HG03060 (cell line): Measurements from ENCODE around the gene CEP78.

Experiments
- ATAC-seq: cut with Tn5 transposase; IDR thresholded peaks from one replicate; pipeline ENCODE4 v1.9.1; 2021; ENCODE audit warnings: low read depth, moderate number of reproducible peaks; ENCODE audit not compliant: unreplicated experiment

Gene CEP78

DNA sequence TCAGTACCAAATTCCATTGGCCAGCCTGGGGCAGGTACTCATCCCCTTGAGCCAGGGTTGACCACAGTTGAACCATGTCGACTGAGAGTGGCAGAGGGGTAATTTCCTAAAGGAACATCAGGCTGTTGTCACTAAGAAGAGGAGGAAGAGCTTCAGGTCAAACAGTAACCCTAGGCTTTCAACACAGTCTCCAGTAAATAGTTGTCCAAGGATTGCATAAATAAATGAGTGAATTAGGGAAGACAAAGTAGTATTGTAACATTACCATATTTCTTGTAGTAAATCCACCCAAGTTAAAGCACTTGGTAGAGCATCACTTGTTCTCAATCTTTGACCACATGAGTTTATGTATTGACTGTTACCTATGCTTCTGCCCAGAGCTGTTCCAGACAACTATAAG, 68.5 kb downstream of the CEP78 start:
- ATAC-seq, result no peak

DNA sequence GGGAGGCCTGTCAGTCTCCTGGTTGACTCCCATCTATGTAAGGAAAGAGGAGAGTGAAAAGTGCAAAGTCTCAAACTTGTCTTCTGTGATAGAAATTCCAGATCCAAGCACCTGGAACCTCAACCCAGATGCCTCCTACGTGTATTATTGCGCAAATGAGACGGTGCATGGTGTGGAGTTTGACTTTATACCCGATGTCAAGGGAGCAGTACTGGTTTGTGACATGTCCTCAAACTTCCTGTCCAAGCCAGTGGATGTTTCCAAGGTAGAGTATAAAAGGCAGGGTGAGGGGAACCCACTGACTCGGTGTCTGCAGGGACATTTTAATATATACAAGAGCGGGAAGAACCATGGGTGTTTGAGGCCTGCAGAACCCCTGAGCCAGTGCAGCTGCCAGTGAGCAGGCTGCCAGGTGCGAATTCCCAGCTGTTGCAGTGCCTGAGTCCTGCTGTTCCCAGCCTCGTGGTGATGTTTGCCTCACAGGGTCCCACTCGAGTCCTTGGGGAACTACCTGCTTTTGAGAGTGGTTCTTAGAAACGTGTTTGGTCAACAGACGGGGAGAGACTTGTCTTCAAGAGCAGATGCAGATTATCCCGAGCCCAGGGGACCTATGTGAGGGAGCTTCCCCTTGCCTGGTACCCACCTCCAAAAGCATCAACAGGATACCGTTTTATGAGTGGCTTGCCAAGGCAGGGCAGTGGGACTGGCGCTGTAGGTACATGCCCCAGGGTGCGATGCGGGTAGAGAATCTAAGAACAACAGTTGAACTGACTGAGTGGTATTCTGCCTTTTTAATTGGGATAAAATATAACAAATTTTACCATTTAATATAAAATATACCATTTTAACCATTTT, 70.6 kb downstream of the CEP78 start:
- ATAC-seq, result no peak

DNA sequence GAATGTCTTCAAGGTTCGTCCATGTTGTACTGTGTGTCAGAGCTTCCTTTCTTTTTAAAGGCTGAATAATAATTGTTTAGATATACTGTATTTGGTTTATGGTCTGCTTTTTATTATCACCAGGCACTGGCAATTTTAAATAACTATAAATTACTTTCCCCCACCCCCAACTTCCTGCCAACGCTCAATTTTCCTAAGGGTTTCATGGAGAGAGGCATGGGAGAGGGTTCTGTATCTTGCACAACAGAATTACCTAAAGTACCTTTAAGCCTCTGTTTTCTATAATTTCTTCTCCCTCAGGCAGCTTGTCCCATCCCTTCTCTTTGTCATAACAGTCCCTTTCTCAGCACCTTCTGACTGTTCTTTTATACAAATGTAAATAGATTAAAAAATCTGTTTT, 71.5 kb downstream of the CEP78 start:
- ATAC-seq, result no peak

DNA sequence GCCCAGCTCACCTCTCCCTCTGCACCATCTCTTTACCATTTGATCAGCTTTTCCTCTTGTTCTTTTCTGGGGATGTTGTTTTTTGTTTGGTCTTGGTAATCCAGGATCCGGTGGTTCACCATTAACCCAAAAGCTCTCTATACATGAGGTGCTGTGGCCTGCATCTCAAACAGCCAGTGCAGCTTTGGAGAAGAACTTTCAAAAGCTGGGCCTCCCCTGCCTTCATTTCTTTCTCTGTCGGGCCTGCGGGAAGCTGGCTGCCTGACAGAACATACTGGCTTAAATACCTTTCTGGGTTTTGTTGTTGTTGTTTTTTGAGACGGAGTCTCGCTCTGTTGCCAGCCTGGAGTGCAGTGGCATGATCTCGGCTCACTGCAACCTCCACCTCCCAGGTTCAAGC, 73.2 kb downstream of the CEP78 start:
- no peak for ATAC-seq

DNA sequence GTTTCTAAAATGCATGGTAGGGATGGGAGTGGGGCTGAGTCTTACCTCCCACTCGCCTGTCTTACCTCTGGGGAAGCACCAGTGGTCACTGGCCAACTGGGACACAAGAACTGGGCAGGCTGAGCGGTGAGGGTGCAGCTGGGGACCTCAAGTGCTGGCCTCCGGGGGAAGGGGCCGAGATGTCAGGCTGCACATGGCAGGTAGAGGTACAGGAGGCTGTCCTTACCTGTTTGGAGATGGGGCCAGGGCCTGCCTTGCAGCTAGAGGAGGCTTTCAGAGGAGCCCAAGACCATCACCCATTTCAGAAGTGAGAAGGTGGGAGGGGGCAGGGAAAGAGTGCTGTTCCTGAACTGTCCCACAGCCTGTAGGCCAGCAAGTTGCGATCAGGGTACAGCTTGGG, 75.2 kb downstream of the CEP78 start:
- ATAC-seq, result no peak

DNA sequence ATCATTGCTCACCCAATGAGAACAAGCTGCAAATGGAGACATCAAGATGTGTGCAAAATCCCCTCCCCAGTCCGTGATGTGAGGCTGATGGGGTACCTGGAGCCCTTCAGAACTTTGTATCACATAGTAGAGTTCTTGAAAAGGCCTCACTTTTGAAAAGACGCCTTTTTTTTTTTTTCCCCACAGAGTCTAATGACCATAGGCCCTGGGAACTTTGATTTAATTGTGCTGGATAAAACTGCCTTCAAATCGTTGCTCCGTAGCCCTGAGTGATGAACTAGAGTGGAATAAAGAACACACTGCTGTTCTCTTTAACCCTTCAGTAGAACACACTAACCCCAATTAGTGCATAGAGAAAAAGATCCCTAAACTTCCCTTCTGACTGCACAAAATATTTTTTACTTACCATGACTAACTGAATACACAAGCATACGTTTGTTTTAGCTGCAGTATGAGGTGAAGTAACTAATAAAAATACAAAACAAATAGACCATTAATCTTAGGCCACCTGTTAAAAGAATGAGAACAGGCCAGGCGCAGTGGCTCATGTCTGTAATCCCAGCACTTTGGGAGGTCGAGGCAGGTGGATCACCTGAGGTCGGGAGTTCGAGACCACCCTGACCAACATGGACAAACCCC, 76.1 kb downstream of the CEP78 start:
- ATAC-seq, result no peak

DNA sequence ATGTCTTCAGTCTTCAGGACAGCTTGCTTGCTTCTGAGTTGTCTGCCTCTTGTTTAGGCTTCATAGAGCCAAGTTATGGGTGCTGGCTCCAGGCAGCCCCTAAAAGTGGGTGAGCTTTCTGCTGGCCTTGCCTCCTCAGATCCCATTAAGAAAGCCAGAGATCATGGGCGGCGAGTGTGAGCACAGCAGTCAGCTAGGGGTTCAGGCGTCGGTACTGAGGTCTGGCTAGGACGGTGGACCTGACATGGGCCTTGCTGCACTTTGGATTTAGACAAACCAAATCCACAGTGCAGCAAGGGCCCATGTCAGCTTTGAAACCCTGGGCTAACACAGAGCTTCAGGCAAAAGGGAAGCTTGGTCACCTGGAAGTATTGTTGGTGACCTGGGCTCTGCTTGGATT, 78.7 kb downstream of the CEP78 start:
- ATAC-seq, result no peak

DNA sequence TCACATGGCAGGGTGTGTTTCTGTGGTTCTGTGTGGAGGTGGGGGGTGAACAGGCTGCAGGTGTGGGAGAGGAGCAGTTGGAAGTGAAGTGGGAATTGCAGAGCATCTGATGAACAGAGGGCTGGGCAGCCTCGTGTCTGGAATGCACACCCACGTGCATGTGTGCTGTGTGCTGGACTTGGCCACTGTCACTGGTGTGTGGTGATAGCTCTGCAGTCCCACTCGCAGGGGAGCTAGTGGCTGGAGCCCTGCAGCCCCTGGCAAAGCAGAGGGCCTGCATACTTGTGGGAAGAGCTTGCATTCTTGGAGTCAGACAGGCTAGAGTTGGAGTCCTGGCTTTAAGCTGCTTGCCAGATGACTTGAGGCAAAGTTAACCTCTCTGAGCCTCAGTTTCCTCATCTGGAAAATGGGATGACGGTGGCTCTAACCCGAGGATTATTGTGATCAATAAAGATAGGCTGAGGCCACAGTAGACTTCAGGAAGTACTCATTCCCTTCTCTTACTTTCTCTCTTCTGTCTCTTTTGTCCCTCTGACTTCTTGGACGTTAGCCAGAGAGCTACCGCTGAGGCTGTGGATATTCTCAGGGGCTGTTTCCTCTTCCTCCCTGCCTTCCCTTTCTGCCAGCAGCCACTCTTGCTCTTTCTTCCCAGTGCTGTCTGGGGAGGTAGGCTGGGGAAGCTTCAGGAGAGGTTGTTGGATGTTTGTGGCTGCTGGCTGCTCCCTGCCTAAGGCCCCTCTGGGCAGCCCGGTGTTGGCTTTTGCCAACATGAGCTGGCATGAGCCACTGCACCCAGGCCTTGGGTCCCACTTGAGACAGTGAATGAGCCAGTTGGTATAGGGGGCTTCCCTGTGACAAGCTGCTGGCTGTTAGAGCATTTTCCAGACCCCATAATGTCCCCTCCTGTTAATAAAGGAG, 79.3 kb downstream of the CEP78 start:
- no peak for ATAC-seq

DNA sequence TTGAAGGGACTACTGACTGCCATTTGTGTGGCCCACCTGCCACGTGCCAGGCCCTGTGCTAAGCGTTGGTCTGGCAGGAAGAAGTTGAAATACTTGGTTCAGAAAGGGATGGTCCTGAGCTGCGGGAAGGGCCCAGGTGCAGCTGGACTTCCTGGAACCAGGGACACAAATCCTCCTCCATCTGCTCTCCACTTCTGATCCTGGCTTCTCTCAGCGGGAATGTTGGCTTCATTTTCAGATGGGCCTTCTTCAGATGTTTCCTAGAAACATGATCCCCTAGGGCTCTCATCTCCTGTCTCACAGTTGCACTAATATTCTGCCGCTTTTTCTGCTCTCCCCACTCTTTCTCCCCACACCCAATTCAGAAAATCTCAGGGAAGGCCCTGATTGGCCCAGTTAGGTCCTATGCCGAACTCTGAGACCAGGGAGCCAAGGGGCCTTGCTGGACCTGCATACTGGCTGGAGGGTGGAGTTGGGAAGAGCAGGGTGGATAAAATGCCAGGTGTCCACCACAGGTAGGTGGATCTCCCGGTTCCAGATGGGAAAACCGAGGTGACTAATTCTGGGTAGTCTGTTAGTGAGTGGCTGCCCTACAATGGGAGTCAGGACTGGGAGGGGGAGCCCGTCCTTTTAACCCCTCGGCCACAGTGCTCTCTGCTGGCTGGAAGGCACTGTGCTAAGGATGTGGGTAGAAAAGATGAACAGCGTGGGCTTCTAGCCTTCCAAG, 80.5 kb downstream of the CEP78 start:
- no peak for ATAC-seq

DNA sequence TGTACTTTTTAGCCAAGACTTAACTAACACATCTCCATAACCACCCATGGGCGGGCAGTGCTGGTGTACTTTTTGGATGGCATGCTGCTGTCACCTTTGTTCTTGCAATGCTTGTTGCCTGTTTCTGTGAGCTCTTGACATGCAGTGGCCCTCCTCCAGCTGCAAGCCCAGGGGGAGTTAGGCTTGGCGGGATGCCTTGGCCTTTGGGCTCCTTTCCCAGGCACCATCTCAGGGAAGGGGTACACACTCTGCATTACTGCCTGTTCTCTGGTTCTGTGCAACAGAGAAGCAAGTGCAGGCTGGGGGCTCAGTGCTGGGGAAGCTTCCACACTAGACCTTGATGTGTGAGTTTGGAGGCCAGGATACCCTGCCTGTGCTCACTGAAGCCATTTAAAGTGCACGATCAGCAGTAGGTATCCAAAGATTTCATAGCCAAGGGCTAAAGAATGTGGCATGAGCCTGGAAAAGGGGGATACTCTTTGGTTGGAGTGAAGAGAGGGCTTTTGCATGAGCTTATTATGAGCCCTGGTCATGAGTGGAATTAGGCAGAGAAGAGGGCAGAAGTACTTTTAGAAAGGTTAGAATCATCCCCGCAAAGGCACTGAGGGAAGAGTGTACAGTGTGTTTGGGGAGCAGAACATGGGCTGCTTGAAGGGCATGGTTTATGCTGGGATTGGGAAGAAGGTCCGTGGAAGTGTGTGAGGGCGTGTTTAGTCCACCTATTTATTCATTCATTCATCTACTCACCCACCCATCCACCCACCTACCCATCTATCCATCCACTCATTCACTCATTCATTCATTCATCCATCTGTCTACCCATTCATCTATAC, 83.5 kb downstream of the CEP78 start:
- ATAC-seq, result no peak

DNA sequence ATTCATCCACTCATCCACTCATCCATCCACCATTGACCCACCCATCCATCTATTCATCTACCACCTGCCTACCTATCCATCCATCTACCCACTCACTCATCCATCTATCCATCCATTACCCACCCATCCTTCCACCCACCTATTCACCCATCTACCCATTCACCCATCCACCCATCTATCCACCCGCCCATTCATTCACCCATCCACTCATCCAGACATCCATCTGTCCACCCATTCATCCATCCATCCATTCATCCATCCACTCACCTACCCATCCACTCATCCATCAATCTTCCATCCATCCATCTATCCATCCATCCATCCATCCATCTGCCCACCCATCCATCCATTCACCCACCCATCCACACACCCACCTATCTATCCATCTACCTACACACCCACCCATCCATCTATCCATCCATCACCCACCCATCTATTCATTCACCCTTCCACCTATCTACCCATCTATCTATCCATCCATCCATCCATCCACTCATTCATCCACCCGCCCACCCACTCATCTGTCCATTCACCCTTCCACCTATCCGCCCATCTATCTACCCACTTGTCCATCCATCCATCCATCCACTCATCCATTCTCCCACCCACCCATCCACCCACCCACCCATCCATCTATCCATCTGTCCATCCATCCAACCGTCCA, 84.3 kb downstream of the CEP78 start:
- no peak for ATAC-seq

DNA sequence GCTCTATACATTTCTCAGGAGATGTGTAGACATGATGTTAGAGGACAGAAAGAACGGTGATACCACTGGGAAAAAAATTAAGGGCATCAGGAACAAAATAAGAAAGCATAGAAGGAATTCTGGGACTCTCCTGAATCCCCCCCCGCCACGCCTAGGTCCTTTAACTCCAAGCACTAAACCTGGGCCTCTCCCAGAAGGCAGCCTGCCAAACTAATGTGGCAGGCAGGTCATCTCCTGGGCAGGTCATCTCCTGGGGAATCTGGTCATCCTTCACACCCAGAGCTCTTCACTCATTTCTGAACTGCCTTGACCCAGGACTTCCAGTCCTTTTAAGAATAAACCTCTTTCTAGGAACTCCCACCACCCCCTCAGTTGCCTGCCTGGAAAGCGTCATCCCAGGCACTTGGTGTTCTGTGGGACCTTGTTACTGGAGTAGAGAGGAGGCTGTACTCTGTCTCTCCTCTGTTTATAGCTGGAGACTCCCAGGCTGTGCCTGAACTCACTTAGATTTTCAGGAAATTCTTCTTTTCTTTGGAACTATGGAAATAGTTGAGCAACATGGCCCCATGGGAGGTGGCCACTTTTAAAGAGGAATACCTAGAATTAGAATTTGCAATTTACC, 85.1 kb downstream of the CEP78 start:
- ATAC-seq, result no peak

DNA sequence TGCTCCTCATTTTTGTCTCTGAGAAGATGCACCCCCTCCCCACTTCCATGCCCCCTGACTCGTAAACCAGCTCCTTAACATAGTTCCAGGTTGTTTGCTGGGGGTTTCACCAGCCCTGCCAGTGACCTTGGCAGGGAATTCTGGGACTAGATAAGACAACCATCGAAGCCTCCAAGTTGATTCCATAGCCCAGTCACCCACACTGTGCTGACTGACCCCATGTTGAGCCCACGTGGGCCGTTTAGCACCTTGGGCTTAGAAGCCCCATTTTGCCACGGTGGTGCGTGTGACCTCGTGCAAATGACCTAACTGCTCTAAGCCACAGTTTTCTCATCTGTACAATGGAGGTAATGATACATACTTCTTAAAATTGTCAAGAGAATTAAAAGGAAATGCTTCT, 85.6 kb downstream of the CEP78 start:
- no peak for ATAC-seq

DNA sequence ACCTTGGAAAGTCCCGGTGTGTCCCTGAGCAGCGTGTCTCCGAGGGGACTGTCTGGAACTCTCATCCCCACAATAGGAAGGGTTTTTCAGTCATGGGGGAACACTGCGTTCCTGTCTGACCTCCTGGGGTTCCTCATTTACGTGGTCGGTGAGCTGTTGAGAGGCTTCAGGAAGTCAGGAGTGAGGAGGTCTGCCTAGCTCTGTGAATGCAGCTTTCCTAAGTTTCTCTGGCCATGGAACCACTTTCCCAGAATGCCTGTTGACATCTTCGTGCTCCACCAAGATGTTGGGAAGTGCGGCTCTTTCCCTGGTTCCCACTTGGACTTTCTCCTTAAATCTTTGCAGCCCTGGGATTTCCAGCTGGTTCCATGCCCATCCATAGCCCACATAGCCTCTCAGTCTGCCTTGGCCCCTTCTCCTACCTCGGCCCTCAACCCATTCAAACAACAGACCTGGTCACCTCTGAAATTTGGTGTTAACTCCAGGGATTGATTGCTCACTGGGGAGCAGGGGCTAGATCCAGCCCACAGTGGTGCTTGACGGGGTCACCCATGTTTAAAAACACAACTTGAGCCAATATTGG, 88.3 kb downstream of the CEP78 start:
- no peak for ATAC-seq

DNA sequence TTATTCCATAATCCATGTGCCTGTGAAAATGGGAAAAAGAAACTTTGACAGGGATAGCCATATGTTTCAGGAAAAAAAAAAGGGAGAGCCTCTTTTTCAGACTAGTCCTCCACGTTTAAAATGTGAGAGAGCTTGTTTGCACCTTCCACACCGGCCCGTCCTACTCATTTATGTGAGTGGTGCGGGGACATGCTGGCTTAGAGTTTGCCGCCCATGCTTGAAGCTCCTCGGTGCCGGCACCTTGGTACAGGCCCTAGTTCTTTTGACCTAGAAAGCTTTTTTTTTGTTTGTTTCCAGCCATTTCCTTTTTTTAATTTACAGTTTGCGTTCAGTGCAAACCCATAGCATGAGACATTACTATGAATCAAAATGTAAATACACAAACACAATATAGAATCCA, 88.8 kb downstream of the CEP78 start:
- ATAC-seq, result no peak

DNA sequence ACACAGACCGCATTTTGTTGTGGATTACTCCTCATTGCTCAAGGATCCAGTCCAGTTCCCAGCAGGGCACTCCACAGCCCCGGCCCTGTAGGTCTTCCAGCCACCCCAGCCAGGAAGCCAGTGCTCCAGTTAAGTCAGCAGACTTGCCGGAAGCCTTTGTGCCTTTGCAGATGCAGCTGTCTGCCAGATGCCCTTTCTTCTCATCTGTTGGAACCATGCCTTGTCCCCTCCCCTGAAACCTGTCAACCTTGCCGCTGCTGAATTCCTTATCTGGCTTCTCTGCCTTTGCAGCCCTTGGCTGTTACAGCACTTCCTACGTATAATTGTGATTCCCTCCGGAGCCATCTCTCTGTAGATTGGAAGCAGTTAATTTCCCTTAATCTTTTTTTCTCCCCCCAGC, 89.5 kb downstream of the CEP78 start:
- no peak for ATAC-seq

DNA sequence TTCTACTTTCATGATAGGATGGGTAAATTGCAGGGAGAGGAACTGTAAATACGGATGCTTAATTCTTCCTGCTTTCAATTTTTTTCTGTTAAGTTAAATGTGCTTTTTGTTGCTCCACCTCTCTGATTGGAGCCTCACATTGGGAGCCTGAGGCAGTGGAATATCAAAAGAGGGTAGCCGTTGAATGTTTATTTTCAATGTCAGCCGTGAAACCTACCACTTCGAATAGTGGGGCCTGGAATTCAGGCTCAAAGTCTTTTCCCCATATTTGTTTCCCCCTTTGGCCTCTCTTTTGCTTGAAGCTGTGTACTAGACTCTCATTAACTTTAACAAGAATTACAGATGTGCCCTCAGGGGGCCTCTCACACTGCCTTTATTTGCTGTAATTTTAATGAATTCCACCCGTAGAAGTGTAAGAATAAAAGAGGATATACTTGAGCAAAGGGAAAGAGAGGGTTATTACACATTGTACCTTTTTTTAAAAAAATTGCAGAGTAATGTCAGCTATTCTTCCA, 90.0 kb downstream of the CEP78 start:
- no peak for ATAC-seq

DNA sequence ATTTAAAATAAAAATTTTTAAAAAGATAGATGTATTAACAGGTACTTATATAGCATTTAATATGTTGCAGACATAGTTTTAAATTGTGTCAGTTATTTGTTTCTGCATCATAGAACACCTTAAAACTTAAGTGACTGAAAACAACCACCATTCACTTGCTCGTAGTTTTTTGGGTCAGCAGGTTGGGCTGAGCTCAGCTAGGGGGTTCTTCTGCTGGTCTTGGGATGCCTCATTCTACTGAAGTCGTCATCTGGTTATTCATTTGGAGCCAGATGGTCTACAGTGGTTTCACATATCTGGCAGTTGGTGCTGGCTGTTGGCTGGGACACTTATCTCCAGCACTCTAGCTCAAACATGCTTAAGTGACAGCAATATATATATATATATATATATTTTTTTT, 90.7 kb downstream of the CEP78 start:
- ATAC-seq, result no peak
